ENCODE results near the gene KIF18B. TPM values are rescaled to one million over a fixed set of nuclear protein-coding genes. Genes with fewer than 3 reads are reported as not detected.

The KIF18B gene
- total RNA-seq, 4 donors from 2014 or later: 0.82 to 7.6 (median 3.7) TPM

GRCh38 chr17:44931376-44931775 is 16.2 kb downstream of the KIF18B start:
- Histone ChIP-seq H3K36me3 (no peaks in the 10 kb centered on the region), H3K4me3 (no peak overlapping the region), H3K27ac (no peak overlapping the region), H3K27me3 (no peaks in the 10 kb centered on the region), H3K9me3 (no peaks in the 10 kb centered on the region), H3K4me1 (no peaks in the 10 kb centered on the region)
- TF ChIP-seq POLR2AphosphoS5 (IDR thresholded peaks at IDR 0.05) (no peak), POLR2A (IDR thresholded peaks at IDR 0.05) (no peak), EP300 (IDR thresholded peaks at IDR 0.05; ENCODE audit: low read depth) (no peak), CTCF (IDR thresholded peaks at IDR 0.05) (no peak)
- in situ Hi-C loops (cut with MboI; ENCODE audit: low pct_ligation_motif_present in 1 of 4, low pct_unique_long_range_greater_than_20kb in 1 of 4, low sequenced_read_pairs in 3 of 4): no loop called here
- intact Hi-C loops (cut with DNase I; ENCODE audit: low total_unique reads): no loop called here
- DNase-seq: no peak
- 95 to 98% methylated on average over 5 of the region's 5 CpGs for WGBS, 2 donors (ENCODE audit: low coverage in 1 of 2)

GRCh38 chr17:44930667-44931066 is 16.9 kb downstream of the KIF18B start:
- WGBS, 2 donors (ENCODE audit: low coverage in 1 of 2): 90 to 100% methylated on average over 2 to 6 of the region's 6 CpGs
- Histone ChIP-seq H3K36me3 (no peaks in the 10 kb centered on the region), H3K27me3 (no peaks in the 10 kb centered on the region), H3K4me3 (no peak overlapping the region), H3K9me3 (no peaks in the 10 kb centered on the region), H3K27ac (no peak overlapping the region), H3K4me1 (no peaks in the 10 kb centered on the region)
- DNase-seq: peak; percentile 3
- in situ Hi-C loops (cut with MboI; ENCODE audit: low pct_ligation_motif_present in 1 of 4, low pct_unique_long_range_greater_than_20kb in 1 of 4, low sequenced_read_pairs in 3 of 4): no loop called here
- TF ChIP-seq CTCF (IDR thresholded peaks at IDR 0.05) (no peak), POLR2AphosphoS5 (IDR thresholded peaks at IDR 0.05) (no peak), EP300 (IDR thresholded peaks at IDR 0.05; ENCODE audit: low read depth) (no peak), POLR2A (IDR thresholded peaks at IDR 0.05) (no peak)
- intact Hi-C loops (cut with DNase I; ENCODE audit: low total_unique reads): no loop called here

GRCh38 chr17:44928950-44929720 is 18.4 kb downstream of the KIF18B start:
- intact Hi-C loops (cut with DNase I; ENCODE audit: low total_unique reads) (loop anchor here (10.0 kb wide), 1 partner anchor 176 kb away; no protein-coding TSS in a partner anchor), in situ Hi-C loops (cut with MboI; ENCODE audit: low pct_ligation_motif_present in 1 of 4, low pct_unique_long_range_greater_than_20kb in 1 of 4, low sequenced_read_pairs in 3 of 4) (loop anchor here (5.0 to 10.0 kb wide), 4 partner anchors 76 to 176 kb away; no protein-coding TSS in a partner anchor)
- Histone ChIP-seq H3K9me3 (no peaks in the 10 kb centered on the region), H3K36me3 (no peaks in the 10 kb centered on the region), H3K27ac (no peak overlapping the region), H3K4me3 (no peak overlapping the region), H3K27me3 (no peaks in the 10 kb centered on the region), H3K4me1 (no peaks in the 10 kb centered on the region)
- 93% methylated on average over 7 of the region's 7 CpGs; no CpG with 5 or more reads in 1 of the 2 donors for WGBS, 2 donors (ENCODE audit: low coverage in 1 of 2)
- TF ChIP-seq POLR2AphosphoS5 (IDR thresholded peaks at IDR 0.05): no peak
- DNase-seq: no peak

- no peaks in the 10 kb centered on the region for H3K9me3 ChIP-seq
- H3K27ac ChIP-seq: no peak overlapping the region
- no peaks in the 10 kb centered on the region for H3K4me1 ChIP-seq
- no peaks in the 10 kb centered on the region for H3K36me3 ChIP-seq
- H3K27me3 ChIP-seq: no peaks in the 10 kb centered on the region
- 95% methylated on average over 14 of the region's 15 CpGs; no CpG with 5 or more reads in 1 of the 2 donors for WGBS, 2 donors (ENCODE audit: low coverage in 1 of 2)
- no peak overlapping the region for H3K4me3 ChIP-seq
- in situ Hi-C loops (cut with MboI; ENCODE audit: low pct_ligation_motif_present in 1 of 4, low pct_unique_long_range_greater_than_20kb in 1 of 4, low sequenced_read_pairs in 3 of 4) (loop anchor here (5.0 to 10.0 kb wide), 4 partner anchors 77 to 177 kb away; no protein-coding TSS in a partner anchor), intact Hi-C loops (cut with DNase I; ENCODE audit: low total_unique reads) (loop anchor here (10.0 kb wide), 1 partner anchor 177 kb away; no protein-coding TSS in a partner anchor)
- peak; percentile 6 for DNase-seq
- TF ChIP-seq CTCF (IDR thresholded peaks at IDR 0.05) (no peak), EP300 (IDR thresholded peaks at IDR 0.05; ENCODE audit: low read depth) (no peak), POLR2AphosphoS5 (IDR thresholded peaks at IDR 0.05) (no peak), POLR2A (IDR thresholded peaks at IDR 0.05) (no peak)
Measured at GRCh38 chr17:44928136-44928535, 19.4 kb downstream of the KIF18B start.
